Stimulated activated CD8-positive, alpha-beta memory T cell treated with anti-CD3 and anti-CD28 coated beads, Interleukin-15, amount 100 ng/mL, for 4 hours (primary cell): ENCODE results near the gene TOP3B.

Experiments
- DNase-seq, 2 donors: peaks; one replicate each; pipeline ENCODE4 v3.0.0-alpha.2; 2020; ENCODE audit warnings: low read depth in 2 of 2

The TOP3B gene

DNA sequence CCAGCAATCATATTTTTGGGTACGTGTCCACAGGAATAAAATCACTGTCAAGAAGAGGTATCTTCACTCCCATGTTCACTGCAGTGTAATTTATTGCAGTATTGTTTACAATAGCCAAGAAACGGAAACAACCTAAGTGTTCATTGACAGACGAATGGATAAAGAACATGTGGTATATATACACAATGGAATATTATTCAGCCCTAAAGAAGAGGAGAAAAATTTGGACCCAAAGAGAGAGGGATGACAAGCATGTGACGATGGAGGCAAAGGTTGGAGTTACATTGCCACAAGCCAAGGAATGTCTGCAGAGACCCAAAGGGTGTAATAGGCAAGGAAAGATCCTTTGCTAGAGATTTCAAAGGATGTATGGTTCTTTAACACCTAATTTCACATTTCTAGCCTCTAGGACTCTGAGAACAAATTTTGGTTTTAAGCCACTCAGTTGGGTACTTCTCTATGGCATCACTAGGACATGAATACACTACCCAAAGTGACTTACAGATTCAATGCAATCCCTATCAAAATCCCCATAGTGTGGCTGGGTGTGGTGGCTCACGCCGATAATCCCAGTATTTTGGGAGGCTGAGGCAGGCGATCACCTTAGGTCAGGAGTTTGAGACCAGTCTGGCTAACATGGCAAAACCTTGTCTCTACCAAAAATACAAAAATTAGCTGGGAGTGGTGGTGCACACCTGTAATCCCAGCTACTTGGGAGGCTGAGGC, 31.1 kb upstream of the TOP3B start:
- DNase-seq: no peak

DNA sequence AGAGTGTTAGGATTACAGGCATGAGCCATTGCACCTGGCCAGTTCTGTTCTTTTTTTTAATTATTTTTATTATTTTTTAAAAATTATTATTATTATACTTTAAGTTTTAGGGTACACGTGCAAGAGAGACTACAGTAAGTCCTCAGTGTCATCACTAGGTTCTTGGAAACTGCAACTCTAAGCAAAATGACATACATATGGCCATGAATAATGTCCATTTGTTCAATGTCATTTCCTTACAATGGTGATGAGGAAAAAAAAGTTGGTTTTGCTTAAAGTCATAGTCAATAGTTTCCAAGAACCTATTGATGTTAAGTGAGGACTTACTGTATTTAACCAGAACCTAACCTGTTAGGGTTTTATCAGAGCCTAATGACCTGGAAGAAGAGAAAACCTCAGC, 29.4 kb upstream of the TOP3B start:
- DNase-seq: no peak

DNA sequence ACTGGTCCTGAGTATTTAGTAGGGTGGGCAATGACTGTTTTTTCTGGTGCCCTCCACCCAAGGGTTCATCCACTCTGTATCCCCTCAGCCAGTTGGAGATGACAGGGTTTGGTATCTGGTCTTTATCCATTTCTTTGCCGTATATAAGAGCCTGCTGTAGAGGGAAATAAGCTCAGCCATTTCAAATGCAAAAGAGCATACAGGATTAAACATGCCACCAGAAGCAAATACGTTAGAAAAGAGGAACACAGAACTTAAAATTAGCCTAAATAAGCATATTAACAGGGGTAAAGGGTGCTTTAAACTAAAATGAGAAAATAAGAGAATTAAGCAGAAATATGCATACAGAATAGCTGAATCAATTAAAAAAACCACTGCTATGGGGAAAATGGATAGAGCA, 27.8 kb upstream of the TOP3B start:
- no peak for DNase-seq

DNA sequence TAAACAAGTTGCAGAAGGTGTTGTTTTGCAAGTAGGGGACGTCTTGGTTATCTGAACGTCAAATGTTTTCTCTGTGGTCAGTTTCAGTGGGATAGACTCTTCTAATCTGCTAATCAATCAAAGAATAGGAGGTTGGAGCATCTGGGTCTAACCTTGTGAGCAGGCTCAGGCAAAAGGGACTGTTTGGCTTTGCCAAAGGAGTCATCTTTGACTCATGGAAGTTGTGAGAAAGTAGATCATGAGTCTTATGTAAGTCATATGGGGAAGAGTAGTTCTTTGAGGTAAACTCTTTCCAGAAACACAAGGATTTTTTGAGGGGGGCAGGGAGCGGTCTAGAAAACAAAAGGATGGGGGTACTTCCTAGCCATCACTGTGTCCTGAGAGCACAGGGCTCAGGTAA, 27.1 kb upstream of the TOP3B start:
- no peak for DNase-seq

DNA sequence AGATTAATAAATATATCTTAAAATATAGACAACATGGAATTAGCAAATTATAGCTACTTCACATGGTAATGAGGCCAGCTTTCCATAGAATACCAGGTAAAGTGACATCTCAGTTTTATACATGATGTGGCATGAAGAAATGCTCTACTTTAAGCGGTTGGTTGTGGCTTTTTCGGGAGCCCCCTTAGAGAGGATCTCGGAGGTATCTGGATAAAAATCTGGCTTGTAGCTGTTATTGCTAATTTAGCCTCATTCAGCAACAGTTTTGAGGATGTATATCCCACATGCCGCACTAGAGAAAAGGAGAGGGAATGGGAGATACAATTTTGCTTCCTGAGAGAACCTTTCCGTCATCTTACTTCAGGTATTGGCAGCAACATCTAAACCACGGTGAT, 24.0 kb upstream of the TOP3B start:
- DNase-seq: no peak

DNA sequence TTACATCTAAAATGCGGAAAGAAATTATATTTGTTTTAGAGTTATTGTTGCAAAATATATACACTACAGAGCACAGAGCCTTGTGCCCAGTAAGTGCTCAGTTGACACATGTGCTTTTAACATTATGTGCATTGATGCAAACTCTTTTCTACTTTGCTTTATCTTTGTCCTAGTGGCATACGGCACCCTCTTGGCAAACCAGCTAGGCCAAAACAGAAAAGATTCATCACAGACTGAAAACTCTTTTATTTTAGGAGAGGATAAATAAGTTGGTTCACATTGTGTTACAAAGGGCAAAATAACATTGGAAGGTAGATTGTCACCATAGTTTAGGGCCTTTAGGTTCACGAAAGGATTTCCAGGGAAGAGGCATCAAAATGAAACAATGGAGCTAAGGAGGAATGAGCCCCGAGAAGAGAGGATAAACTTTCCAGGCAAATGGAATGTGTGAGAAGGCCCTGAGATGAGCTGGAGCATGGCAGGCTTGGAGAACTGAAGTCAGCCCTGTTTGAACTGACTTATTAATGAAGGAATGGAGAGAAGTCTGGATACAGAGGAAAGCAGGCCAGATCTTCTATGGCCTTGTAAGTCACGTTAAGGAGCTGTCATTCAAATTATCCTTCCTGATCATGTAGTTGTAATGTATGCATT, 23.5 kb upstream of the TOP3B start:
- DNase-seq: no peak

DNA sequence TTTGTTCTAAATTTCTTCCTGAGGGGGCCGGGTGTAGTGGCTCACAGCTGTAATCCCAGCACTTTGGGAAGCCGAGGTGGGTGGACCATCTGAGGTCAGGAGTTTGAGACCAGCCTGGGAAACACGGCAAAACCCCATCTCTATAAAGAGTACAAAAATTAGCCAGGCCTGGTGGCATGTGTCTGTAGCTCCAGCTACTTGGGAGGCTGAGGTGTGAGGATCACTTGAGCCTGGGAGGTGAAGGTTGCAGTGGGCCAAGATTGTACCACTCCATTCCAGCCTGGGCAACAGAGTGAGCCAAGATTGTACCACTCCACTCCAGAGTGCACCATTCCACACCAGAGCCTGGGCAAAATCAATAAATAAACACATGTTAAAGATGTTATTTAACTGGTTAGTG, 20.6 kb upstream of the TOP3B start:
- no peak for DNase-seq

DNA sequence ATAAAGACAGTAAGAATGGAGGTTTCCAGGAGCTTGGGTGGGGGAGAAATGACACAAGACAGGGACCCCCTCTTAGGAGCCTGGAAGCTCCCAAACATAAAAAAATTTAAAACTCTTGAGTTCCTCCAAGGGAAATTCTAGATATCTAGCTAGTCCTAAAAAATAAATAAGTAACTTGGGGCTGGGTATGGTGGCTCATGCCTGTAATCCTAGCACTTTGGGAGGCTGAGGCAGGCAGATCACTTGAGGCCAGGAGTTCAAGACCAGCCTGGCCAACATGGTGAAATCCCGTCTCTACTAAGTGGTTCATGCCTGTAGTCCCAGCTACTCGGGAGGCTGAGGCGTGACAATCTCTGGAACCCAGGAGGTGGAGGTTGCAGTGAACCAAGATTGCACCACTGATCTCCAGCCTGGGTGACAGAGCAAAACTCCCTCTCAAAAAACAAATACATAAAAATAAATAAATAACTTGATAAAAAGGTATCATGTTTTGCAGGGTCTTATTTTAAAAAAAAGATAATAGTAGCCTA, 20.0 kb upstream of the TOP3B start:
- DNase-seq: no peak

DNA sequence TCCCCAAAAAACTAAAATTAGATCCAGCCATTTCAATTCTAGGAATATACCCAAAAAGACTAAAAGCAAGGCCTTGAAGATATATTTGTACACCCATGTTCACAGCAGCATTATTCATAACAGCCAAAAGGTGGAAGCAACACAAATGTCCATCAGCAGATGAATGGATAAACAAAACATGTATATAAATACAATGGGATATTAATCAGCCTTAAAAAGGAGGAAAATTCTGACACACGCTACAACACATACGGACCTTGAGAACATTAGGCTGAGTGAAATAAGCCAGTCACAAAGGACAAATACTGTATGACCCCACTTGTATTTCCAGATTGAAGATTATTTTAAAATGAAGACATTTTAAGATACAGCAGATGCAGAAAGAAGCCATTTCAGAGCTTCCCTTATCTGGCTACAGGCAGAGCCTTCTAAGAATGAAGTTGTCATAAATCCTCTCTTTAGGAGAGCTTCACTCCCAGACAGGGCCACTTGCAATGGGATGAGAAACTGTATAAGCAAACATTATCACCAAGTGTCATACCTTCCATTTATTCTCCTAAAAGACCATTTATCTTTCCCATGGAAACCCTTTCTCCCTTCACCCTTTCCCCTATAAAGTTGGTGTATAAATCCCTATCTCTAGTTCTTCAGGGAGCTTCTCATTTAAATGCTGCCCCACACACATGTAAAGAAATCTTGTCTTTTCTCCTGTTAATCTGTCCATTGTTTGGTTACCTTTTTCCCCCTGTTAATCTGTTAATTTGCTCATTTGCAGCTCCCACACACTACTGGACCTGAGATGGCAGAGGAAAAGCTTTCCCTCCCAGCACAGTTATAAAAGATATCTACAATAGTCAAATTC, 19.3 kb upstream of the TOP3B start:
- DNase-seq: no peak

DNA sequence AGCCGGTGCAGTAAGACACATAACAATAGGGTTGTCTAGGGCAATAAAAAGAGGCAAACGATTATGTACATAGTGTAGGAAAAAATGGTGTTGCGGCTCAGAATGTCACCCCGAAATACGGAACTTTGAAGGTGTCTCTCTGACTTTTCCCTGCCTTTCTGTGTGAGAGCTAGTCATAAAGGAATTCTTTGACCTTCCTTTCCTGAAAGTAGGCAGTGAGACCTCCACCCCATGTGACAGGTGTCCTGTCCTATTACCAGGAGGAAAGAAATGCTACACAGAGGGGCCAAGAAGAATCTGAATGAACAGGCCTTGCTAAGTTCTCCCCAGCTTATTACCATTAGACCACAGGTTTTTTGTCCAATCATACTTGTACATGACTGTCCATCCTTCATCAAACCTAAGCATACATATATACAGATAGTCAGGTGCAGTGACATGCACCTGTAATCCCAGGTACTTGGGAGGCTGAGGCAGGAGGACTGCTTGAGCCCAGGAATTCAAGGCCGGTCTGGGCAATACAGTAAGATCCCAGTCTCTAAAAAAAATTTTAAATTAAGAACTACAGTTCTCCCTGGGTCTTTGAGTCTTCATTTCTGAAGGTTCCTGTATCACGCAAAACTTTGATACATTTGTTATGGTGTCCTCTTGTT, 16.1 kb upstream of the TOP3B start:
- DNase-seq: no peak

DNA sequence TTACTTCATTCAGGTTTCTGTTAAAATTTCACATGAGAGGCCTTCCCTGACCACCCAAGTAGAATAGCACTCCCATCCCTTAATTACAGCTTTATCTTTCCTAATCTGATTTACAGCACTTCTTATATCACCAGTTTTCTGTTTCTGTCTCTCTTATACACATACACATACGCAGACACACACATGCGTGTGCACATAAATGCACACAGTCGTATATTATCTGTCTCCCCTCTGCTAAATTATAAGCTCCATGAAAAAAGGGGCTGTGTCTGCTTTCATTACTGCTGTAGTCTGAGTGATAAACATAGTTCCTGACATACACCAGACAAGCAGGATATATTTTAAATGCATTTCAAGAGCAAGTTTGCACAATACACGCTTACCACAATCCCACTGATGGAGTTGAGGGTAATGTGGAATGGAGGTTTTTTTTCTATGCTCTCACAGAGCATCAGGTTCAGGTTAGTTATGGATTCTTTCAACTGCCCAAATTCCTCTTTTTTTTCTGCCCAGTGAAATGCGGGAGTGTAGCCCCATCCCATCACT, 13.7 kb upstream of the TOP3B start:
- no peak for DNase-seq

DNA sequence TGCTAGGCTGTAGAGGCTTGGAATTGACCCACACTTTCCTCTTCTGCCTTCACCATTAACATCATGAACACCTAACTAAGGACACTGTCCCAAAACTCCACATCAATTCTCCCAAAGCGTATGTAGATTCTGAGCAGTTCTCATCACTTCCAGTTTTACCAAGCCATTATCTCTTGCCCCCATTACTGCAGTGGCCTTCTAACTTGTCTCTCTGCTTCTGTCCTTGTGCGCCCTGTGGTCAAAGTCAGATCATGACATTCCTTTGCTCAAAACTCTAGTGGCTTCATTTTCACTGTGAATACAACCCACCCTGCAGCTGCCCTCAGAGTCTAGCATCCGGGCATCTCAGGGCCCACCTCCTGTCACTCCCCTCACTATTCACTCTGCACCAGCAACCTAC, 13.1 kb upstream of the TOP3B start:
- no peak for DNase-seq

DNA sequence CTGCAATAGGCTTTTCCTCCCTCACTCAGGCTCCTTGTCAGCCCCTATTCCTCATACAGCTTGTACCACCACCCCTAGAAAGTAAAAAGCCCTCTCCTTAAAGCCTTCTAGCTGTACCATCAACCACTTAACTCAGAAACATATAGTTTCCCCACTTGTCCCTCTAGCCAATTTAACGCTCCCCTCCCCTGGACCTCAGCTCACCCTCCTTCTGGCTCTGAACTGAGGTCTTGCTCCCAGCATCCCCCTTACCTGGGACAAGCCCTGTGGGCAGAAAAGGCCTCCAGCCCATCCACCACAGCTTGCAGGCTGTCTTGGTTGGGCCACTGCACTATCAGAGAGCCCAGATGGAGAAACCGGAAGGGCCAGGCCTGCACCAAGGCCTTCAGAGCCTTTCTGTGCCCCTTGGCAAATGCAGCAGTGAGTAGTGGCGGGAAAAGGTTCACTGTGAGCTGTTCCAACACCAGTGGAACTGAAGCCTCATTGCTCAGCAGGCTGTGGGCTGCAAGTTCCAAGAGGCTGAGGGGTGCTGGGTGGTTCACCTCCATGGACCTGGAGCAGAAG, 12.4 kb upstream of the TOP3B start:
- DNase-seq: no peak

DNA sequence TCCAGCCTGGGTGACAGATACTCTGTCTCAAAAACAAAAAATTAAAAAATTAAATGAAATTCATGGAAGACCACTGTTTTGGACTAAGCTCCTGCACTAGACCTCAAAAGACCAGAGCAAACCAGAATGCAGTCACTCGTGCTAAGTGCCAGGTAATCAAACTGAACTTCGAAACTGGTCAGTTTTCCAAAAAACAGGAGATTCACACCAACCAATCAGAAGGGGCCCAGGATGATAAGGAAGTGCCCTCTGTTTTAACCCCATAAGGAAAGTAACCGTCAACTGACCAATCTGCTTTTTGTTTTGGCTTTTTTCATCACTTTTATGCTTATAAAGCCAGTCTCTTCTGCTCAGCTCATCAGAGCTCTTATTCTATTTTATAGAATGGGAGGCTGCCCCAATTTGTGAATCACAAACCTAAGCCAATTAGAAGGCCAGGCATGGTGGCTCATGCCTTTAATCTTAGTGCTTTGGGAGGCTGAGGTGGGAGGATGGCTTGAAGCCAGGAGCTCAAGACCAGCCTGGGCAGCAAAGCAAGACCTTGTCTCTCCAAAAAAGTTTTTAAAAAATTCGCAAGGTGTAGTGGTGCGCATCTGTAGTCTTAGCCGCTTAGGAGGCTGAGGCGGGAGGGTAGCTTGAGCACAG, 10.1 kb upstream of the TOP3B start:
- no peak for DNase-seq

DNA sequence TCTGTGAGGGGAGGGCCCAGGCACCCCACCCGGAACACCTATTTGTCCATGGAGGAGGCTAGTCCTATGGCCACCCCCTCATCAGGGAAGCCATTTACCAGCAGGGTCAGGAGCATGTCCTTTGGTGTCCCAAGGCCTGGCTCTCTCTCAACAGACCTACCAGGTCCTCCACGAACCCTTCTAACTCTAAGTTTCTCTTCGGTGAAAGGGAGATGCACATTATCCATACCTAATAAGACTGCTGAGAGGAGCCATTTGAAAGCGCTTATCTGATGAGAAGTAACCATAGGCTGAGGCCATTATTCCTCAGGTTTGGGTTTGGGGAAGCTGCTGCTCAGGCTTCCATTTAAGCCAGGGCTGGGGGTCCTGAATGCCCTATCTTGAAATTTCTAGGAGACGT, 9.2 kb upstream of the TOP3B start:
- no peak for DNase-seq

DNA sequence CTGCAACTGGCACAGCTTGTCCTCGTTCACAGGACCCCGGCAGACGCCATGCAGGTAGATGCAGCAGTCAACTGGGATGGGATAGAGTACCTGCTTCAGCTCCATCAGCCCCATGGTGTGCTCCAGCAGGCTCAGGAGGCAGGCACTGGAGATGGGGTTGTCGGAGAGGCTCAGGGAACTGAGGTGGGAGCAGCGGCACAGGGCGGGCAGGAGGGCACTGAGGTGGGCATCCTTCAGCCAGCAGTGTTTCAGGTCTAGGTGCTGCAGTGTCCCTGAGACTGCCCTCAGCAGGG, 8.7 kb upstream of the TOP3B start:
- no peak for DNase-seq

DNA sequence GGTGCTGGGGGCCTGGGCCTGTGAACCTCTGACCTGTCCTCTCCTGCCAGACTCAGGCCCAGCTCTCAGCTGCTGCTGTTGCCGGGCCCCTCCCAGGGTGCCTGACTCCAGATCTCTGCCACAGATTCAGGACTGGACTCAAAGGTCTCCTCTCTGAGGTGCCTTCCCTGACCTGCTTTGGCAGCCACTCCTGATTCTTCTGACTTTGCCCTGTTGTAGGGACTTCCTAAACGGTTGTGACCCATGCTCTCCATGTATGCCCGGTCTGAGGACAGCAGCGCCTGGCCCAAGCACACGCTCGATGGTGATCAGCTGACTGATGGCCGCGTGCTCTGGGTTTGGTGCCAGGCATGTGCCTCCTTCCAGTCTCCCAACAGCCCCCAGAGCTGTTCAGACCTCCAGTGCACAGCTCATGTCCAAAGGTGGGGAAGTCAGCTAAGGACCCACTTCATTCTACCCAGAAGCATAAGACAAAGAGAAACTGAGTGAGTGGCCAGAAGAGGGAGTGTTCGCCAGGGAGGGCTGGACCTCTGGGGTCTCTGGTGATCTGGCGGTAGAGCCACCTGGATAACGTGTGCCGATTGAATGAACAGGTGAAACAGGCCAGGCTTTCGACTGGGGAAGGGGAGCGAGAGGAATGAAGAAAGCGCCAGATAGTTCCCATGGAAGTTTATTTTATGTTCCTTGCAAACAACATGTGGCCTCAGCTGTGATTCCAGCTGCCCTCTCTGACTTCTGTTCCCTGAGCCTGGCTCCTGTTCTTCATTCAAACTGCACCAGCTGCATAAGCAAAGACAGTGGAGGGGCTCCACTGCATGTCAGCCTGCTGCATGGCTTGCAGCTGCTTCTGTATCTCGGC, 8.1 kb upstream of the TOP3B start:
- DNase-seq: no peak

DNA sequence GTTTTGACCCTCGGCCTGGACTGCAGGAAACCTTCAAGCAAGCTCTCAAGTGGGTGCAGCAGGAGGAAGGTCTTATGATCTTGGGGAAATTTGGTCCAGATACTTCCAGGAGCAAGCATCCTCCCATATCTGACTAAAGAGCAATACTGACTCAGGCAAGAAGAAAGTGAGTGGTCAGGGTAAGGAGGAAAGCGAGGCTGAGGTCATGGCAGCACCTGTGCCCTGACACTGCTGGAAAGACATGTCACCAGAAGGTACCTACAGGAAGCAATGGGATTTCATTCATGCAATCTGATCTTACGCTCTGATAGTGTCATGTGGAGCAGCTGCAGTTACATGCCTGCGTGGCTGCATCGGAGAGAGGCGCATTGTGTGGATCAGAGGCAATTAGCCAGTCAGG, 6.5 kb upstream of the TOP3B start:
- DNase-seq: no peak

DNA sequence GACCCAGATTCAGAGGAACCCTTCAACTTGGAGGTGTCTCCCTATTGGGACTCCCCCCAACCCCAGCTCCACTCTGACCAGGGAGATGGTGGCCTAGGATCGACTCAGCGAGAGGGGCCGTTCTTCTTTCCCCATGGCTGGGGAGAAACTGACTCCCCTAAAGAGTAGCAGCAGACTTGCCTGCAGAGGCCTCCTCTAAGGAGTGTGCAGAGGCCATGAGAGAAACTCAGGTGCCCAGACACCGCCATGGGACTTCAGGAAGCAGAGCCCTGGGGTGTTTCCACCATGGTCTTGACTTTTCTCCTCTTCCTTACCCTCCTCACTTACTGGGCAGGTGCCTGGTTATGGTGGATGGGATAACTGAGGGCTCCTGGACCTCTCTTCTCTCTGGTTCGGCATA, 2.6 kb upstream of the TOP3B start:
- DNase-seq: no peak

DNA sequence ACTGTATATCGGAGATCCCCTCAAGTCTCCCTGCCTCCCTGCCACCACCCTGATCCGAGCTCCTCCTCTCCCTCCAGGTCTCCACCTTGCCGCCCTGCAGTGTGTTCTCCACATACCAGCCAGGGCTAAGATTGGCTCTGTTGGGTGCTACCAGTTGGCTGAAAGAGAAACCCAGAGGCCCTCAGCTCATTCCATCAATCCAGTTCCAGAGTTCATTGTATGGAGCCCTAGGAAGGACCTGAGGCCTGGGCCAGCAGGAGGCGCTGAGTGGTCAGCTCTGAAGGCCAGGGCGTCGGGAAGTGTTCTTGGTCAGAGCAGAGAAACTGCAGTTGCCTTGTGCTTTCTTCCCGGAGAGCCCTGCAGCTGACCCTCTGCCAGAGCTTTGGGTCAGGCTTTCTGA, 2.2 kb upstream of the TOP3B start:
- no peak for DNase-seq
